HepG2 (cell line): ENCODE data around the gene BMF. TPM values are rescaled to one million over a fixed set of nuclear protein-coding genes. Genes with fewer than 3 reads are reported as not detected.

Experiments used
- AHDC1 ChIP-seq: sonication (generic); formaldehyde crosslinking; IDR thresholded peaks from 2 replicates; pipeline ENCODE4 v1.5.1; 2020; ENCODE audit warnings: mild to moderate bottlenecking, missing genetic modification reagents, borderline replicate concordance
- HDAC1 ChIP-seq: sonication (generic); formaldehyde crosslinking; IDR thresholded peaks from 2 replicates; pipeline ENCODE4 v1.5.1; 2020; ENCODE audit warnings: mild to moderate bottlenecking, missing genetic modification reagents
- HNF4G ChIP-seq, 2 experiments: sonication (generic) in 1 of 2; formaldehyde crosslinking in 1 of 2; IDR thresholded peaks; 2 replicates each; pipeline versions ENCODE4 v1.4.0 to v1.6.1; 2011 to 2020; ENCODE audit warnings: borderline replicate concordance in 2 of 2, low read depth in 2 of 2, mild to moderate bottlenecking in 2 of 2, low read length in 1 of 2, missing genetic modification reagents in 1 of 2, moderate library complexity in 1 of 2
- NFYB ChIP-seq: sonication (generic); formaldehyde crosslinking; IDR thresholded peaks from 2 replicates; pipeline ENCODE4 v1.4.0; 2020; ENCODE audit warnings: missing genetic modification reagents
- NFYC ChIP-seq: IDR thresholded peaks from 2 replicates; pipeline ENCODE4 v1.6.1; 2016; ENCODE audit warnings: missing genetic modification reagents, missing compliant biosample characterization
- NR2F6 ChIP-seq, 2 experiments: IDR thresholded peaks; 2 replicates each; pipeline ENCODE4 v1.6.1; 2016; ENCODE audit warnings: antibody characterized with exemption in 1 of 2, mild to moderate bottlenecking in 1 of 2
- RARA ChIP-seq: IDR thresholded peaks from 2 replicates; pipeline ENCODE4 v1.6.1; 2016; ENCODE audit warnings: missing genetic modification reagents, missing compliant biosample characterization
- SAP130 ChIP-seq: IDR thresholded peaks from 2 replicates; pipeline ENCODE4 v1.6.1; 2016; ENCODE audit warnings: low read depth
- SP5 ChIP-seq: IDR thresholded peaks from 2 replicates; pipeline ENCODE4 v1.6.1; 2016; ENCODE audit warnings: low read depth, borderline replicate concordance
- ZBTB10 ChIP-seq: sonication (generic); formaldehyde crosslinking; IDR thresholded peaks from 2 replicates; pipeline ENCODE4 v1.4.0; 2020; ENCODE audit warnings: missing genetic modification reagents, borderline replicate concordance
- ZMYM3 ChIP-seq: sonication (generic); formaldehyde crosslinking; IDR thresholded peaks from 2 replicates; pipeline ENCODE4 v1.5.1; 2020; ENCODE audit warnings: mild to moderate bottlenecking, missing genetic modification reagents
- ZNF12 ChIP-seq: sonication (generic); formaldehyde crosslinking; IDR thresholded peaks from 2 replicates; pipeline ENCODE4 v1.5.0; 2020; ENCODE audit warnings: missing genetic modification reagents
- ZNF263 ChIP-seq: sonication (generic); formaldehyde crosslinking; IDR thresholded peaks from 2 replicates; pipeline ENCODE4 v1.4.0; 2020; ENCODE audit warnings: missing genetic modification reagents
- ZNF280B ChIP-seq: sonication (generic); formaldehyde crosslinking; IDR thresholded peaks from 2 replicates; pipeline ENCODE4 v1.5.0; 2020; ENCODE audit warnings: missing genetic modification reagents, mild to moderate bottlenecking, borderline replicate concordance
- ZNF331 ChIP-seq: sonication (generic); formaldehyde crosslinking; IDR thresholded peaks from 2 replicates; pipeline ENCODE4 v1.4.0; 2020; ENCODE audit warnings: missing genetic modification reagents
- ZNF501 ChIP-seq: sonication (generic); formaldehyde crosslinking; IDR thresholded peaks from 2 replicates; pipeline ENCODE4 v1.5.1; 2020; ENCODE audit warnings: mild to moderate bottlenecking, moderate library complexity, missing genetic modification reagents
- ZNF552 ChIP-seq: sonication (generic); formaldehyde crosslinking; IDR thresholded peaks from 2 replicates; pipeline ENCODE4 v1.9.0; 2022; ENCODE audit warnings: missing genetic modification reagents, mild to moderate bottlenecking, borderline replicate concordance
- ZNF670 ChIP-seq: sonication (generic); formaldehyde crosslinking; IDR thresholded peaks from 2 replicates; pipeline ENCODE4 v1.8.0; 2022; ENCODE audit warnings: mild to moderate bottlenecking, missing genetic modification reagents, borderline replicate concordance
- ZNF768 ChIP-seq: sonication (generic); formaldehyde crosslinking; IDR thresholded peaks from 2 replicates; pipeline ENCODE4 v1.4.0; 2020; ENCODE audit warnings: missing genetic modification reagents
- ZNF816 ChIP-seq: sonication (generic); formaldehyde crosslinking; IDR thresholded peaks from 2 replicates; pipeline ENCODE4 v1.8.0; 2022; ENCODE audit warnings: missing genetic modification reagents, mild to moderate bottlenecking, borderline replicate concordance
- ZSCAN22 ChIP-seq: sonication (generic); formaldehyde crosslinking; IDR thresholded peaks from 2 replicates; pipeline ENCODE4 v1.4.0; 2020; ENCODE audit warnings: mild to moderate bottlenecking, missing genetic modification reagents
- polyA plus RNA-seq, 8 experiments: library from polyadenylated mRNA; depleted of rRNA in 3 of 8; stranded (reverse) in 7 of 8; unstranded in 1 of 8; fragments of >200 nt; fragmentation: Illumina TruSeq in 4 of 8; extraction: Trizol in 4 of 8; gene quantifications; 2 replicates each; pipeline versions ENCODE4 v1.2.1 to v1.2.3, GENCODE V29; 2011 to 2016; ENCODE audit warnings: low read depth in 4 of 8, missing spikeins in 1 of 8, mixed read lengths in 1 of 8; ENCODE audit not compliant: insufficient read depth in 1 of 8
- total RNA-seq, 5 experiments: library from RNA; depleted of rRNA; stranded (reverse); fragments of >200 nt; fragmentation: Illumina TruSeq; extraction: Trizol; gene quantifications; 2 replicates each; pipeline ENCODE4 v1.2.3, GENCODE V29; 2016; ENCODE audit warnings: low read depth in 1 of 5

Gene BMF
- total and polyA plus RNA-seq, 2 of the 13 experiments (the other 11 are each of a cell fraction or from before 2014, with no cell fraction given) = 8.7 to 15.9 TPM

- TF ChIP-seq NFYB = 0 out of 2 replicates have a peak, but pooled peaks have one; percentile 32
- TF ChIP-seq ZNF816 (CRISPR knock-in tag) = peak; percentile 59; the same call in 1 of the 2 replicates
- no peak for TF ChIP-seq ZNF768
- 0 out of 2 replicates have a peak, but pooled peaks have one; percentile 18 for TF ChIP-seq SAP130
- peak; percentile 77 for TF ChIP-seq NR2F6 (IDR thresholded peaks at IDR 0.05)
- TF ChIP-seq NR2F6 (CRISPR knock-in tag; IDR thresholded peaks at IDR 0.05) = peak; percentile 81
- TF ChIP-seq ZNF670 (CRISPR knock-in tag) = no peak
- 0 out of 2 replicates have a peak, but pooled peaks have one; percentile 7 for TF ChIP-seq HNF4G (IDR thresholded peaks at IDR 0.05; ENCODE audit: borderline replicate concordance, low read depth, low read length)
- 0 out of 2 replicates have a peak, but pooled peaks have one; percentile 43 for TF ChIP-seq HNF4G (CRISPR knock-in tag; IDR thresholded peaks at IDR 0.05; ENCODE audit: borderline replicate concordance, low read depth)
- TF ChIP-seq ZMYM3 (CRISPR knock-in tag) = 0 out of 2 replicates have a peak, but pooled peaks have one; percentile 13
- TF ChIP-seq SP5 = peak; percentile 57
- TF ChIP-seq AHDC1 (CRISPR knock-in tag) = 0 out of 2 replicates have a peak, but pooled peaks have one; percentile 23
- TF ChIP-seq ZBTB10 (CRISPR knock-in tag) = 0 out of 2 replicates have a peak, but pooled peaks have one; percentile 47
- peak; percentile 91; the same call in 1 of the 2 replicates for TF ChIP-seq ZNF331 (CRISPR knock-in tag)
- TF ChIP-seq ZSCAN22 = no peak
- TF ChIP-seq ZNF552 (CRISPR knock-in tag) = no peak
- 0 out of 2 replicates have a peak, but pooled peaks have one; percentile 17 for TF ChIP-seq RARA (CRISPR knock-in tag)
- TF ChIP-seq ZNF263 = peak; percentile 65
- TF ChIP-seq ZNF280B (CRISPR knock-in tag) = no peak
- peak; percentile 48; the same call in 1 of the 2 replicates for TF ChIP-seq HDAC1 (CRISPR knock-in tag)
- TF ChIP-seq NFYC (CRISPR knock-in tag) = peak; percentile 25; the same call in 1 of the 2 replicates
- peak; percentile 99 for TF ChIP-seq ZNF12 (CRISPR knock-in tag)
- no peak for TF ChIP-seq ZNF501
These were observed 3.2 kb upstream of the BMF start (continued) for GRCh38 chr15:40111888-40112287.
